ENCODE data around the gene COA8. TPM values are rescaled to one million over a fixed set of nuclear protein-coding genes. Genes with fewer than 3 reads are reported as not detected.
A peak's percentile ranks its signal among the peaks of the same experiment; 100 is the strongest.
"Not testable (repeated sequence)": the region's sequence is repeated elsewhere in the genome, so short reads cannot be mapped to it uniquely, and the experiment has no call there.

Gene COA8
- total RNA-seq, 4 donors from 2014 or later: 1.5 to 17.1 (median 15.2) TPM; not detected in 1

- intact Hi-C loops (cut with DNase I; ENCODE audit: low total_unique reads): no loop called here
- TF ChIP-seq POLR2A (IDR thresholded peaks at IDR 0.05): no peak
- TF ChIP-seq EP300 (IDR thresholded peaks at IDR 0.05; ENCODE audit: low read depth): no peak
- TF ChIP-seq POLR2AphosphoS5 (IDR thresholded peaks at IDR 0.05): no peak
- TF ChIP-seq CTCF (IDR thresholded peaks at IDR 0.05): no peak
- Histone ChIP-seq H3K9me3 (no peaks in the 10 kb centered on the region), H3K27ac (peak overlapping the region; percentile 89 to 95 (median 94)), H3K27me3 (peaks cover 10% of the 10 kb centered on the region), H3K4me1 (peaks cover 48 to 78% (median 75%) of the 10 kb centered on the region in 4 donors), H3K4me3 (no peak overlapping the region), H3K36me3 (peaks cover 0 to 4% (median 0%) of the 10 kb centered on the region in 4 donors)
- in situ Hi-C loops (cut with MboI; ENCODE audit: low pct_ligation_motif_present in 1 of 4, low pct_unique_long_range_greater_than_20kb in 1 of 4, low sequenced_read_pairs in 3 of 4): no loop called here
- 40 to 66% methylated on average over 2 to 12 of the region's 12 CpGs for WGBS, 2 donors (ENCODE audit: low coverage in 1 of 2)
- DNase-seq: no peak
These were observed 38.5 kb upstream of the COA8 start for GRCh38 chr14:103524002-103524935.

GRCh38 chr14:103525430-103526246, 37.1 kb upstream of the COA8 start:
- peak; percentile 47 for DNase-seq
- H3K4me1 ChIP-seq: peaks cover 47 to 78% (median 74%) of the 10 kb centered on the region in 4 donors
- WGBS, 2 donors (ENCODE audit: low coverage in 1 of 2): 42 to 46% methylated on average over 3 to 14 of the region's 17 CpGs
- intact Hi-C loops (cut with DNase I; ENCODE audit: low total_unique reads); in situ Hi-C loops (cut with MboI; ENCODE audit: low pct_ligation_motif_present in 1 of 4, low pct_unique_long_range_greater_than_20kb in 1 of 4, low sequenced_read_pairs in 3 of 4); H3K9me3 ChIP-seq; H3K4me3 ChIP-seq; H3K36me3 ChIP-seq: not testable (repeated sequence)
- H3K27ac ChIP-seq: peak overlapping the region; percentile 89 to 95 (median 94)
- peaks cover 10% of the 10 kb centered on the region for H3K27me3 ChIP-seq
- peak; percentile 41 for TF ChIP-seq POLR2A (IDR thresholded peaks at IDR 0.05)

GRCh38 chr14:103526247-103526913, 36.4 kb upstream of the COA8 start:
- 58% methylated on average over 7 of the region's 8 CpGs; no CpG with 5 or more reads in 1 of the 2 donors for WGBS, 2 donors (ENCODE audit: low coverage in 1 of 2)
- peak; percentile 50 for DNase-seq
- Histone ChIP-seq H3K4me3 (no peak overlapping the region), H3K27me3 (peaks cover 10% of the 10 kb centered on the region), H3K27ac (peak overlapping the region; percentile 89 to 95 (median 94)), H3K36me3 (no peaks in the 10 kb centered on the region), H3K4me1 (peaks cover 47 to 79% (median 73%) of the 10 kb centered on the region in 4 donors), H3K9me3 (no peaks in the 10 kb centered on the region)
- intact Hi-C loops (cut with DNase I; ENCODE audit: low total_unique reads) (no loop called here), in situ Hi-C loops (cut with MboI; ENCODE audit: low pct_ligation_motif_present in 1 of 4, low pct_unique_long_range_greater_than_20kb in 1 of 4, low sequenced_read_pairs in 3 of 4) (no loop called here)
- TF ChIP-seq POLR2A (IDR thresholded peaks at IDR 0.05) (peak; percentile 25), EP300 (IDR thresholded peaks at IDR 0.05; ENCODE audit: low read depth) (no peak), POLR2AphosphoS5 (IDR thresholded peaks at IDR 0.05) (peak in 1 of 3 donors; percentile 9), CTCF (IDR thresholded peaks at IDR 0.05) (no peak)

- WGBS, 2 donors (ENCODE audit: low coverage in 1 of 2): 100% methylated on average over 1 of the region's 1 CpG; no CpG with 5 or more reads in 1 of the 2 donors
- Histone ChIP-seq H3K4me1 (peaks cover 47 to 79% (median 70%) of the 10 kb centered on the region in 4 donors), H3K4me3 (no peak overlapping the region), H3K36me3 (no peaks in the 10 kb centered on the region), H3K27ac (peak overlapping the region; percentile 89 to 95 (median 94)), H3K27me3 (peaks cover 8% of the 10 kb centered on the region), H3K9me3 (no peaks in the 10 kb centered on the region)
- intact Hi-C loops (cut with DNase I; ENCODE audit: low total_unique reads): no loop called here
- TF ChIP-seq EP300 (IDR thresholded peaks at IDR 0.05; ENCODE audit: low read depth) (no peak), POLR2AphosphoS5 (IDR thresholded peaks at IDR 0.05) (no peak), CTCF (IDR thresholded peaks at IDR 0.05) (no peak), POLR2A (IDR thresholded peaks at IDR 0.05) (no peak)
- in situ Hi-C loops (cut with MboI; ENCODE audit: low pct_ligation_motif_present in 1 of 4, low pct_unique_long_range_greater_than_20kb in 1 of 4, low sequenced_read_pairs in 3 of 4): no loop called here
- DNase-seq: no peak
These were observed 35.9 kb upstream of the COA8 start for GRCh38 chr14:103526914-103527248.

Data from transverse colon (tissue), 4 donors.